ENCODE measurements around the gene CADPS. TPM values are rescaled to one million over a fixed set of nuclear protein-coding genes. Genes with fewer than 3 reads are reported as not detected.

The CADPS gene
- total RNA-seq, 1 donor from 2014 or later, result 149 TPM

DNA sequence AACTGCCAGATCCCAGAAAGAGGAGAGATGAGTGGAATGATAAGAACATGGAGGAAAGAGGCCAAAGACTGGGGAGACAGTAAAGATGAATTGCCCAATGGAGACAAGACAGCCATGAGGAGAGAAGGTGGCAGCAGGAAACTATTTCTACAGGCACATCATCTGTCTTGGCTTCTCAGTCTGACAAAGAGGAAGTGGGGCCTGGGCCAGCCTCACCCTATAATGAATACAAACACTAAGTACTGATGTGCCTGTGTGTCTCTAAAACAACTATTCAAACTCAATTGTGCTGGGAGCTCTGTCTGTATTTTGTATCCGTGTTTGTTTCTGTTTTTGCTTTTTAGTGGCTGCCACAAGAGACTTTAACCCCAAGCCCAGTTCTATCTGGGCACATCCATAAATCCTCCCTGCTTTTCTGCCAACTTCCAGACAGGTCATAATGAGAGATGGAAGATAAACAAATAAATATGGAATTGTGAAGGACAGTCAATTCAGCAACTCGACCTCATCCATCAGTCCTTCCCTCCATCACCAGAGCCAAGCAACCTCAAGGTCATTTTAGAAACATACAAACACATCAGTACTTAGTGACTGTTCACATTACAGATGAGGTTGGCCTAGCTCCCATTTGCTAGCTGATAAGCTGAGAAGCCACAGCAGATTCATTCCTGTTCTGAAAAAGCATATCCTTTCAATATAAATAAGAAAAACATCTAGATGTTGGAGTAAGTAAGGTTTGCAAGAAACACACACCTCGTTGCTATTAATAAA, 116.7 kb downstream of the CADPS start:
- Mint-ChIP-seq H3K4me3 (ENCODE audit: low read depth) (no peak overlapping the region), H3K4me1 (ENCODE audit: low read depth) (no peaks in the 10 kb centered on the region), H3K27me3 (no peaks in the 10 kb centered on the region), H3K27ac (no peak overlapping the region), H3K36me3 (ENCODE audit: insufficient read depth) (peaks cover 4% of the 10 kb centered on the region), H3K9me3 (ENCODE audit: low read depth) (no peaks in the 10 kb centered on the region)
- DNase-seq (ENCODE audit: low spot score, unreplicated experiment), result no peak
- TF ChIP-seq, protein P1, sequence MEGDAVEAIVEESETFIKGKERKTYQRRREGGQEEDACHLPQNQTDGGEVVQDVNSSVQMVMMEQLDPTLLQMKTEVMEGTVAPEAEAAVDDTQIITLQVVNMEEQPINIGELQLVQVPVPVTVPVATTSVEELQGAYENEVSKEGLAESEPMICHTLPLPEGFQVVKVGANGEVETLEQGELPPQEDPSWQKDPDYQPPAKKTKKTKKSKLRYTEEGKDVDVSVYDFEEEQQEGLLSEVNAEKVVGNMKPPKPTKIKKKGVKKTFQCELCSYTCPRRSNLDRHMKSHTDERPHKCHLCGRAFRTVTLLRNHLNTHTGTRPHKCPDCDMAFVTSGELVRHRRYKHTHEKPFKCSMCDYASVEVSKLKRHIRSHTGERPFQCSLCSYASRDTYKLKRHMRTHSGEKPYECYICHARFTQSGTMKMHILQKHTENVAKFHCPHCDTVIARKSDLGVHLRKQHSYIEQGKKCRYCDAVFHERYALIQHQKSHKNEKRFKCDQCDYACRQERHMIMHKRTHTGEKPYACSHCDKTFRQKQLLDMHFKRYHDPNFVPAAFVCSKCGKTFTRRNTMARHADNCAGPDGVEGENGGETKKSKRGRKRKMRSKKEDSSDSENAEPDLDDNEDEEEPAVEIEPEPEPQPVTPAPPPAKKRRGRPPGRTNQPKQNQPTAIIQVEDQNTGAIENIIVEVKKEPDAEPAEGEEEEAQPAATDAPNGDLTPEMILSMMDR (IDR thresholded peaks at IDR 0.05; ENCODE audit: unreplicated experiment), result no peak

DNA sequence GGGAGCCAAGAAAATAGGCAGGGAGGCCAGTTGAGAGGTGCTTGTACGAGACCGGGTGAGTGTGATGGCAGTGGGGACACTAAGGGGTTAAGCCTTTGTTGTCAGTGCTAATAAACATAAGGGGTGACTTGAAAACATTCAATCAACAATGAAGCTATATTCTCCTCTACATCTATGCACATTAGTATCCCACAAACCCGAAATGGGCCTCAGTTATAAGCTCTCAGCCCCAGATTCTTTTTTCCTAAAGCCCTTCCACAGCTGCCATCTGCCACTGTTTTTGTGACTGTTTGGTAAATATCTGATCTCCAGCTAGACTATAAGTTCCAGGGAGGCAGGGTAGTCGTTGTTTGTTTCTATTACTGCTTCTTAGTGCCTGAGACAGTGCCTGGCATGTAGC, 118.2 kb downstream of the CADPS start:
- DNase-seq (ENCODE audit: low spot score, unreplicated experiment), result no peak
- no peak overlapping the region for H3K4me3 Mint-ChIP-seq (ENCODE audit: low read depth)
- TF ChIP-seq, protein P1 (IDR thresholded peaks at IDR 0.05; ENCODE audit: unreplicated experiment), result no peak
- H3K4me1 Mint-ChIP-seq (ENCODE audit: low read depth), result no peaks in the 10 kb centered on the region
- H3K9me3 Mint-ChIP-seq (ENCODE audit: low read depth), result no peaks in the 10 kb centered on the region
- no peaks in the 10 kb centered on the region for H3K27me3 Mint-ChIP-seq
- H3K36me3 Mint-ChIP-seq (ENCODE audit: insufficient read depth), result peaks cover 2% of the 10 kb centered on the region
- H3K27ac Mint-ChIP-seq, result no peak overlapping the region

DNA sequence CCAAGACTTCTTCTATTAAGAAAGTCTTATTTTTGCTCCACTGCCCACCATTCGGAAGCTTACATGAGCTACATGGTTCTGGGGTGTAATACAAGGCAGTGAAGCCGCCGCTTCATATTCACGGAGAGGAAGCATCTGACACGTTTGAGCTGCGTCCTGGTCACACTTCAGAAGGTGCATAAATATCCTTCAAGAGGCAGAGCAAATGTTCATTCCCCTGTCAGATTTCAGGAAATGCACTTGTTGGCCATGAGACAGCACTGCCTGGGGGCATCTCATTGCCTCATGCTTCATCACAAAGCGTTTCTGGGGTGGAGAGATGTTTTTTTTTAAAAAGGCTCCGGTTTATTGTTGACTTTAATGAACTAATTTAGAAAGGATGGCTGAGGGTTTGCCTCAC, 119.9 kb downstream of the CADPS start:
- Mint-ChIP-seq H3K9me3 (ENCODE audit: low read depth) (no peaks in the 10 kb centered on the region), H3K27me3 (no peaks in the 10 kb centered on the region), H3K4me1 (ENCODE audit: low read depth) (no peaks in the 10 kb centered on the region), H3K36me3 (ENCODE audit: insufficient read depth) (peaks cover 4% of the 10 kb centered on the region), H3K4me3 (ENCODE audit: low read depth) (no peak overlapping the region), H3K27ac (no peak overlapping the region)
- no peak for DNase-seq (ENCODE audit: low spot score, unreplicated experiment)
- TF ChIP-seq, protein P1 (IDR thresholded peaks at IDR 0.05; ENCODE audit: unreplicated experiment), result no peak

DNA sequence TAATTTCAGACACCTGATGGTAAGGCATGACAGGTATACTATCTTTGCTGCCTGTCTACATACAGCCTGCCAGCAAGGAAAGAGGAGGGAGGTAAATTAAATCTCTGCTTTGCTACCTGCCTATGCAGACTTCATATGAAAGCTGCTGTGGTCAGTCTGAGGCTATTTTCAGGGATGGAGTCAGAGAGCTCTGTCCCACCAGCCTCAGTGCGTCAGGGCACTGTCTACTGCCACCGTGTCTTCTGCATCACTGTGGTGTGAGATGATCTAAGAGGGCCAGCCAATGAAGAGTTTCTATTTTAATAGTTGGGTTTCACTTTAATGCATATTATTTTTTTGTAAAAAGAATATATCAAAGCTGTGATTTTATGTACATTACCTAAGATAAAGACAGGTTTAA, 125.6 kb downstream of the CADPS start:
- H3K27ac Mint-ChIP-seq, result no peak overlapping the region
- H3K9me3 Mint-ChIP-seq (ENCODE audit: low read depth), result no peaks in the 10 kb centered on the region
- H3K4me1 Mint-ChIP-seq (ENCODE audit: low read depth), result peaks cover 9% of the 10 kb centered on the region
- H3K36me3 Mint-ChIP-seq (ENCODE audit: insufficient read depth), result peaks cover 6% of the 10 kb centered on the region
- H3K27me3 Mint-ChIP-seq, result no peaks in the 10 kb centered on the region
- DNase-seq (ENCODE audit: low spot score, unreplicated experiment), result no peak
- no peak overlapping the region for H3K4me3 Mint-ChIP-seq (ENCODE audit: low read depth)
- TF ChIP-seq, protein P1 (IDR thresholded peaks at IDR 0.05; ENCODE audit: unreplicated experiment), result no peak

DNA sequence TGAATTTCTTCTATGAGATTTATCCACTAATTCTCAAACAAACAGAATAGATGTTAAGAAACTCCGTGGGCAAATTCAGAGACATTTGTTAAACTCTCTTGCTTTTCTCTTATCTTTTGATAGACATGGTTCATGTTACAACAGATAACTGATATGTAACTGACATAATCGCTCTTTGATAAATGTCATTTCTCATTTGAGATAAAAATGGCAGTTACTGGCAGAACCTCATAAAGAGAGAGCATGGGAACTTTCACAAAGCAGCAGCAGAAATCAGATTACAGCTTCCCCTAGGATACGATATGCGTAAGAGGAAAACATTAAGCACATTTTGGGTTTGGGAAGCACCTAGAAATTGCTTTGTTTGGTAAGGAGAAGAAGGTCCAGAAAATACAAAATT, 126.1 kb downstream of the CADPS start:
- TF ChIP-seq, protein P1 (IDR thresholded peaks at IDR 0.05; ENCODE audit: unreplicated experiment), result no peak
- Mint-ChIP-seq H3K4me1 (ENCODE audit: low read depth) (peaks cover 9% of the 10 kb centered on the region), H3K4me3 (ENCODE audit: low read depth) (no peak overlapping the region), H3K36me3 (ENCODE audit: insufficient read depth) (peaks cover 6% of the 10 kb centered on the region), H3K27ac (no peak overlapping the region), H3K9me3 (ENCODE audit: low read depth) (no peaks in the 10 kb centered on the region), H3K27me3 (no peaks in the 10 kb centered on the region)
- DNase-seq (ENCODE audit: low spot score, unreplicated experiment), result no peak

All from progenitor cell of endocrine pancreas (in vitro differentiated cells).